HPDE6-E6E7 (cell line): ENCODE measurements around the gene MCRIP1.

Source experiments
- DNase-seq: peaks from one replicate; pipeline ENCODE4 v3.0.0; 2011; ENCODE audit warnings: missing footprints; ENCODE audit errors: extremely low spot score

The MCRIP1 gene

GRCh38 chr17:81803728-81804558 is 29.1 kb downstream of the MCRIP1 start, which contains the start of gene GCGR:
Gene GCGR (plus strand): TSS chr17:81804150. CDS start chr17:81809019, 4,869 bp downstream.
- DNase-seq, result no peak

GRCh38 chr17:81802856-81803643 is 30.0 kb downstream of the MCRIP1 start:
- DNase-seq, result no peak

- DNase-seq, result no peak
Observed at GRCh38 chr17:81802048-81802758, 30.9 kb downstream of the MCRIP1 start.

DNA sequence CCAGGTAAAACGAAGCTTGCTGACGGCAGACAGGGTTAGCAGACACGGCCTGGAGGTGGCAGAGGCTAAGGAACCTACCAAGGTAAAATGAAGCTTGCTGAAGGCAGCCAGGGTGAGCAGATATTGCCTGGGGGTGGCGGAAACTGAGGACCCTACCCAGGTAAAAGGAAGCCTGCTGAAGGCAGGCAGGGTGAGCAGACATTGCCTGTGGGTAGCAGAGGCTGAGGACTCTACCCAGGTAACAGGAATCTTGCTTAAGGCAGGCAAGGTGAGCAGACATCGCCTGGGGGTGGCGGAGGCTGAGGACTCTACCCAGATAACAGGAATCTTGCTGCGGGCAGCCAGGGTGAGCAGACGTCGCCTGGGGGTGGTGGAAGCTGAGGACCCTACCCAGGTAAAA is 31.8 kb downstream of the MCRIP1 start:
- DNase-seq, result no peak

DNA sequence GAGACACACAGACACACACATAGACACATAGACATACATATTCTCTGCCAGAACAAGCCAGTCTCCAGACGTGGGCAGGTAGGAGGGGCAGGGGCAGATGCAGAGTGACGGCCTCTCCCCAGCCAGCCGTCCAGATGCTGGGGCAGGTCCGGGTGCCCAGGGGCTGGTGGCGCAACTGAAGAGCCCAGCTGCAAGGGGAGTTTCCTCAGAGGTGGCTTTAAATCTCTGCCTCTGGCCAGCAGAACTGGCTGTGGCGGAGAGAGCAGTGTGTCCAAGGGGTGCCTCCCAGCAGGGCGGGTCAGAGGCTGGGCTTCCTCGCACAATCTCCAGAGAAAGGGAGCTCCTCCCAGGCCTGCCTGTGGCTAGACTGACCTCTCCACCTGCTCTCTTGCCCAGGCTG is 38.6 kb downstream of the MCRIP1 start:
- DNase-seq, result no peak

DNA sequence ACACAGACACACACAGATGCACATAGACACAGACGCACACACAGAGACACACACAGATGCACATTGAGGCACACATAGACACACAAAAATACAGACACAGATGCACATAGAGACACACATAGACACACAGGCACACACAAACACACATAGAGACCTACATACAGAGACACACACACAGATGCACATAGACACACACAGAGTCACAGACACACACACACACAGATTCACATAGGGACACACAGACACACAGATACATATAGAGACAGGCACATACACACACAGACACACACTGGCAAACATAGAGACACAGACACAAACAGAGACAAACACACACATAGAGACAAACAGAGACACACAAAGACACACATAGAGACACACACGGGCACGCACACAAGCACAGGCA is 39.0 kb downstream of the MCRIP1 start:
- no peak for DNase-seq

DNA sequence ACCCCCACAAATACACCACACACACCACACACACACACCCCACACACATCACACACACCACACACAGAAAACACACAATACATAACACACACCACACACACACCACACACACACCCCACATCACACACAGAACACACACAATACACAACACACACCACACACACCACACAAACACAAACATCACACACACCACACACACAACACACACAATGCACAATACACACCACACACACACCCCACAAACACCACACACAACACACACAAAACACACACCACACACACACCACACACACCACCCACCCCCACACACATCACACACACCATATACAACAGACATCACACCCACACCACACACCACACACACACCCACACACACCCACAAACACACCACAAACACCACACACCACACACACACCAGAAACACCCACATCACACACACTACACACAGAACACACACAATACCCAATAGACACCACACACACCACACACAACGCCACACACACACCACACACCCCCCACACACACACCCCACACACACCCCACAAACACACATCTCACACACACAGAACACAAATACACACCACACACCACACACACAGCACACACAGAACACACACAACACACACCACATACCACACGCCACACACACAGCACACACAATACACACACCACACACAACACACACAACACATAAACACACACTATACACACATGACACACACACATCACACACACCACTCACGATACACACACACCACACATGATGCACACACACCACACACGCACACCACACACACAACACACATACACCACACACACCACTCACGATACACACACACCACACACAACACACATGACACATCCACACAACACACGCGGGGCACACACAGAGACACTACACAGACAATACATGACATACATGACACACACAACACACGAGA is 40.1 kb downstream of the MCRIP1 start:
- DNase-seq, result no peak
